ENCODE data around the gene ADGB.
"Not testable (repeated sequence)": the region's sequence is repeated elsewhere in the genome, so short reads cannot be mapped to it uniquely, and the experiment has no call there.

Gene ADGB

DNA sequence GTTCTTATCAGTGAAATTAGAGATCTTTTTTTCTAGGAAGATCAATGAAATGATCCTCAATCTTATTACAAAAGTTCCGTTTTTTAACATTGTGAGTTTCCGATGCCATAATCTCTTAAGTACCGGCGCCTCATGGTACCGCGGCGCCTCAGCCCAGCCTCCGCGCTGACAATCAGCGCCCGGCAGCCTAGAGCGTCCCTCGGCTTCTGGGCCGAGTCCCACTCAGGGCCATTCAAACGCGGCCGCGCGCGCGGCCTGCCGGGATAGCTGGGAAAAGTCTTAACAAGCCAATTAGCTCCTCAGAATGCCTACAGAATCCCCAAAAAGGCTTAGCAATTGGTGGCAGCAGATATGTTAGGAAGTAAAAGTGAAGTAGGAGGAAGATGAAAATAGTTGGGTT lies 204.8 kb downstream of the ADGB start:
- Histone ChIP-seq H3K36me3 (ENCODE audit: insufficient read depth, low read length) (no peaks in the 10 kb centered on the region), H3K4me1 (ENCODE audit: insufficient read depth, low read length) (no peaks in the 10 kb centered on the region), H3K9me3 (ENCODE audit: control insufficient read depth, insufficient read depth, low read length) (no peaks in the 10 kb centered on the region), H3K9ac (ENCODE audit: low read depth, low read length) (no peak overlapping the region)

- Histone ChIP-seq H3K36me3 (ENCODE audit: insufficient read depth, low read length) (no peaks in the 10 kb centered on the region), H3K9ac (ENCODE audit: low read depth, low read length) (no peak overlapping the region), H3K4me1 (ENCODE audit: insufficient read depth, low read length) (no peaks in the 10 kb centered on the region), H3K9me3 (ENCODE audit: control insufficient read depth, insufficient read depth, low read length) (no peaks in the 10 kb centered on the region)
These were observed 207.0 kb downstream of the ADGB start for GRCh38 chr6:146805546-146806325.

- not testable (repeated sequence) for H3K9me3 ChIP-seq (ENCODE audit: control insufficient read depth, insufficient read depth, low read length); H3K4me1 ChIP-seq (ENCODE audit: insufficient read depth, low read length); H3K36me3 ChIP-seq (ENCODE audit: insufficient read depth, low read length); H3K9ac ChIP-seq (ENCODE audit: low read depth, low read length)
These were observed 210.2 kb downstream of the ADGB start for GRCh38 chr6:146809014-146809413.

GRCh38 chr6:146812811-146813321 lies 214.1 kb downstream of the ADGB start:
- H3K4me1 ChIP-seq (ENCODE audit: insufficient read depth, low read length); H3K36me3 ChIP-seq (ENCODE audit: insufficient read depth, low read length); H3K9ac ChIP-seq (ENCODE audit: low read depth, low read length); H3K9me3 ChIP-seq (ENCODE audit: control insufficient read depth, insufficient read depth, low read length): not testable (repeated sequence)

GRCh38 chr6:146813554-146813953 lies 214.8 kb downstream of the ADGB start:
- peaks cover 8% of the 10 kb centered on the region; the same call in 1 of the 2 replicates for H3K4me1 ChIP-seq (ENCODE audit: insufficient read depth, low read length)
- H3K9me3 ChIP-seq (ENCODE audit: control insufficient read depth, insufficient read depth, low read length), result no peaks in the 10 kb centered on the region
- H3K9ac ChIP-seq (ENCODE audit: low read depth, low read length), result no peak overlapping the region
- no peaks in the 10 kb centered on the region for H3K36me3 ChIP-seq (ENCODE audit: insufficient read depth, low read length)

DNA sequence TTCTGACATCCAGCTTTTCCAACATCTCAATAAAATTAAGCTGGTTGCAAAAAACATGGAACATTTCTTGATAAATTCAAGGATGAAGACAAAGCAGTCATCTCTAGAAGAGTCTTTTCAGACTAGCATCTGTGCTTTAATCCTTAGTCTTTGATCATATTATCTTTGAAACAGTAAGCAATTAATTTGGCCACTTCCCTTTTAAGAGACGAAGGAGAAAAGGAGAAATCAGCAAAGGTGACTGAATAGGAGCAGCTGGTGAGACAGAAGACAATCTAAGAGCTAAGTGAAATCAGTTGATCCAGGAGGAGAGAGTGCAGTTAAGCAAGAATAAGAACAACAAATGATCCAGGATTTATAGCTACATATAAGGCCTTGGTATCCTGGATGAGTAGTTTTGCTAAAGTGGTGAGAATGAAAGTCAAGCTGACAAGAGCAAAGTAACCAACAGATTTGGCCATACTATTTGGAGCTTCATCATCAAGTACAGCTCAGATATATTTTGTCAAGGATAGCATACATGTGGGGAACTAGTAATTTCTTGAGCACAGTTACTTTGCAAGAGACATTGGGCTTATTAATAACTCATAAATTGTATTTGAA lies 215.5 kb downstream of the ADGB start:
- H3K9ac ChIP-seq (ENCODE audit: low read depth, low read length), result no peak overlapping the region
- H3K36me3 ChIP-seq (ENCODE audit: insufficient read depth, low read length), result no peaks in the 10 kb centered on the region
- peaks cover 8% of the 10 kb centered on the region; the same call in 1 of the 2 replicates for H3K4me1 ChIP-seq (ENCODE audit: insufficient read depth, low read length)
- no peaks in the 10 kb centered on the region for H3K9me3 ChIP-seq (ENCODE audit: control insufficient read depth, insufficient read depth, low read length)

GRCh38 chr6:146815511-146816462 lies 217.0 kb downstream of the ADGB start:
- not testable (repeated sequence) for H3K9ac ChIP-seq (ENCODE audit: low read depth, low read length); H3K36me3 ChIP-seq (ENCODE audit: insufficient read depth, low read length); H3K9me3 ChIP-seq (ENCODE audit: control insufficient read depth, insufficient read depth, low read length); H3K4me1 ChIP-seq (ENCODE audit: insufficient read depth, low read length)

- no peaks in the 10 kb centered on the region for H3K36me3 ChIP-seq (ENCODE audit: insufficient read depth, low read length)
- no peaks in the 10 kb centered on the region; the same call in 1 of the 2 replicates for H3K4me1 ChIP-seq (ENCODE audit: insufficient read depth, low read length)
- no peaks in the 10 kb centered on the region for H3K9me3 ChIP-seq (ENCODE audit: control insufficient read depth, insufficient read depth, low read length)
- H3K9ac ChIP-seq (ENCODE audit: low read depth, low read length), result no peak overlapping the region
These were observed 221.0 kb downstream of the ADGB start for GRCh38 chr6:146819596-146820320.

DNA sequence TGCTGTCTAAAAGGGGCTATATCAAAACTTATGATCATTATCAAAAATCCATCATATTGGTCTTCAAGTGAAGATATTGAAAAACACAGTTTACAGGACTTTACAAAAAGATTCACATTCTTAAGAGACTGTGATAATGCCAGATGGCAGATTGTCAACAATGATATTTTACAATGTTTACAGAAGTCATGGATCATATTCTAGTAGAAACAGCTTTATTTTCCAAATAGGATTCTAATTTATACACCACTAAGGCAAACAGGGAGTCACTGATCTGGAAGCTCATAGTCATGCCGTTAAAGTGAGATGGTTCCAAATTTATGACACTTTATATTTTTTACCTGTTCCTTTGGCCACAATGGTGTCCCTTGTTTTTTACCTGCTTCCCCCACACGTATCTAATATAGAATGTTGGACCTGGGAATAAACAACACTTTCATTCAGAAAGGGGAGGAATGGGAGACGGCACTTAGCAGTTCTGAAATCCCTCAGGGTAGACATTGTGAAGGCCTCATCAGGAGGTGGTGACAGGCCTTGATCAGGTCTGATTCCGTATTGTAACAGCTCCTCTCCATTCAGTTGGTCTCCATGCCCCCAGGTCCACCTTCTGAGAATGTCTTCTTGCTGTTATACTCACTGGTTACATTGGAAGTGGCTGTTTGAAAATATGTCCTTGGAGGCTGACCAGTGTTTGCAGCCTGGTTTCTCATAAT lies 228.6 kb downstream of the ADGB start:
- Histone ChIP-seq H3K36me3 (ENCODE audit: insufficient read depth, low read length) (no peaks in the 10 kb centered on the region), H3K9ac (ENCODE audit: low read depth, low read length) (no peak overlapping the region), H3K9me3 (ENCODE audit: control insufficient read depth, insufficient read depth, low read length) (no peaks in the 10 kb centered on the region), H3K4me1 (ENCODE audit: insufficient read depth, low read length) (peaks cover 16% of the 10 kb centered on the region; the same call in 1 of the 2 replicates)

DNA sequence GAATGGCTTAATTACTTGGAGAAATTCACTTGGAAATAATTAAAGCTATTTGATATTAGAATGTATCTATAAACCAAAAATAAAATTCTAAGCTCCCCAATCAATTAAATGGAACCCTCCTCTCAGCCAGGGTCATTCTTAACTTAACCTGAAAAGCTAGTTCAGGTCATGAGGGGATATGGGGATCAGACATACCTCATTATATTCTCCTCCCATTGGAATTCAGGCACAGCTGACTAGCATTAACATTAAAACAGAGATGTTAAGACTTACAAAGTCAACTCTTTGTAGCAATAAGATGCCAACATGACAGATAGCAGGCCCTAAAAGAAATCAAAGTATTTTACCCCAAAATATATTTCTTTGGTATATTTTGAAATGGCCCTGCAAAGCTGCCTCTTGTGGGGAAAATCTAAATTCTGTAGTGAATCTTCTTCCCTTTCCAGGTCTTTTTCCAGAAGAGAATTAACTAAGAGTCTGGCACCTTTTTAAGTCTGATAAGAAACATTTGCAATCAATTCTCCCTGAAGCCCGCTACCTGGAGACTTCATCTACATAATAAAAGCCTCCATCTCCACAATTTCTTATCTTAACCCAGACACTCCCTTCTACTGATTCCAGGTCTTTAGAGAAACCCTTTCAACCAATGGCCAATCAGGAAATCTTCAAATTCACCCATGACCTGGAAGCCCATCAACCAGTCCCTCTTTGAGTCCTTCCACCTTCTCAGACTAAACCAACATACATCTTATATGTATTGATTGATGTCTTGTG lies 231.2 kb downstream of the ADGB start:
- peaks cover 22% of the 10 kb centered on the region; the same call in 1 of the 2 replicates for H3K4me1 ChIP-seq (ENCODE audit: insufficient read depth, low read length)
- H3K9me3 ChIP-seq (ENCODE audit: control insufficient read depth, insufficient read depth, low read length), result no peaks in the 10 kb centered on the region
- H3K36me3 ChIP-seq (ENCODE audit: insufficient read depth, low read length), result no peaks in the 10 kb centered on the region
- H3K9ac ChIP-seq (ENCODE audit: low read depth, low read length), result no peak overlapping the region

- Histone ChIP-seq H3K9ac (ENCODE audit: low read depth, low read length) (no peak overlapping the region), H3K4me1 (ENCODE audit: insufficient read depth, low read length) (peaks cover 17% of the 10 kb centered on the region; the same call in 1 of the 2 replicates), H3K36me3 (ENCODE audit: insufficient read depth, low read length) (no peaks in the 10 kb centered on the region), H3K9me3 (ENCODE audit: control insufficient read depth, insufficient read depth, low read length) (no peaks in the 10 kb centered on the region)
These were observed 234.4 kb downstream of the ADGB start for GRCh38 chr6:146833157-146833556.

- no peaks in the 10 kb centered on the region for H3K9me3 ChIP-seq (ENCODE audit: control insufficient read depth, insufficient read depth, low read length)
- H3K9ac ChIP-seq (ENCODE audit: low read depth, low read length), result no peak overlapping the region
- no peaks in the 10 kb centered on the region for H3K4me1 ChIP-seq (ENCODE audit: insufficient read depth, low read length)
- no peaks in the 10 kb centered on the region for H3K36me3 ChIP-seq (ENCODE audit: insufficient read depth, low read length)
These were observed 241.4 kb downstream of the ADGB start for GRCh38 chr6:146840216-146840615.

DNA sequence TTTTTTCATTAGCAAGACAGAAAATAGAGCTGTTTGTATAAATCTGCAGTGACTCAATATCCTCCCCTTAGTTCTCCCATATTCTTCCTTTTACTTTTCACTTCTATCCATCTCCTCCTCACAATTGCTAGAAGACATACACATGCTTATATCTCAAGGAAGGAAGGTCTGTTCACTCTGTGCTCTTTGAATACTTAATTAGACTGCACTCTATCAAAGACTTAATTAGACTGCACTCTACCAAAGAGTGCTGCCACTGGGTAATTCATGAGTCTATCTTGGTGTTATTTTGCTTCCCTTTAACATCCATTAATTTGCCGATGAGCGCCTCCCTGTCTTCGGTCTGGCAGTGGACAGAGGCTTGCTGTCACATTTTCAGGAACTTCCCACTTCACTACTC lies 241.9 kb downstream of the ADGB start:
- no peak overlapping the region for H3K9ac ChIP-seq (ENCODE audit: low read depth, low read length)
- no peaks in the 10 kb centered on the region for H3K4me1 ChIP-seq (ENCODE audit: insufficient read depth, low read length)
- no peaks in the 10 kb centered on the region; the same call in 1 of the 2 replicates for H3K36me3 ChIP-seq (ENCODE audit: insufficient read depth, low read length)
- no peaks in the 10 kb centered on the region for H3K9me3 ChIP-seq (ENCODE audit: control insufficient read depth, insufficient read depth, low read length)
